Liver (tissue), 9 donors: Measurements from ENCODE around the gene IL36B. TPM values are rescaled to one million over a fixed set of nuclear protein-coding genes. Genes with fewer than 3 reads are reported as not detected.

Experiments used
- DNase-seq: peaks from one replicate; pipeline ENCODE4 v3.0.0-alpha.2; 2017; ENCODE audit warnings: low spot score
- H3K27ac ChIP-seq, 2 donors: one replicate each; pipeline ENCODE4 v1.7.0; 2013; ENCODE audit warnings: inconsistent platforms in 2 of 2, low read length in 2 of 2, control low read depth in 1 of 2, low read depth in 1 of 2, mild to moderate bottlenecking in 1 of 2
- H3K27me3 ChIP-seq, 4 donors: one replicate each; pipeline versions ENCODE4 v1.6.1 to v1.7.0; 2013; ENCODE audit warnings: low read length in 3 of 4, inconsistent platforms in 1 of 4, mild to moderate bottlenecking in 1 of 4, moderate library complexity in 1 of 4; ENCODE audit not compliant: control insufficient read depth in 4 of 4, insufficient read depth in 4 of 4
- H3K36me3 ChIP-seq, 4 donors: one replicate each; pipeline versions ENCODE4 v1.6.1 to v1.7.0; 2013; ENCODE audit warnings: low read length in 3 of 4, mild to moderate bottlenecking in 3 of 4, low read depth in 1 of 4, moderate library complexity in 1 of 4; ENCODE audit not compliant: control insufficient read depth in 4 of 4, insufficient read depth in 3 of 4
- H3K4me1 ChIP-seq, 4 donors: one replicate each; pipeline versions ENCODE4 v1.6.1 to v1.7.0; 2013; ENCODE audit warnings: low read length in 3 of 4, mild to moderate bottlenecking in 3 of 4, moderate library complexity in 1 of 4; ENCODE audit not compliant: control insufficient read depth in 4 of 4, insufficient read depth in 4 of 4
- H3K4me3 ChIP-seq, 3 donors: one replicate each; pipeline versions ENCODE4 v1.6.1 to v1.7.0; 2013; ENCODE audit warnings: low read length in 3 of 3, control low read depth in 1 of 3, low read depth in 1 of 3, mild to moderate bottlenecking in 1 of 3
- H3K9ac ChIP-seq, 2 donors: one replicate each; pipeline ENCODE4 v1.7.0; 2013; ENCODE audit warnings: low read length in 2 of 2, mild to moderate bottlenecking in 2 of 2, moderate library complexity in 2 of 2, control low read depth in 1 of 2, low read depth in 1 of 2
- H3K9me3 ChIP-seq, 4 donors: one replicate each; pipeline versions ENCODE4 v1.6.1 to v1.7.0; 2013; ENCODE audit warnings: low read length in 3 of 4; ENCODE audit not compliant: control insufficient read depth in 4 of 4
- EGR1 ChIP-seq, 2 donors: IDR thresholded peaks; 2 replicates each; pipeline ENCODE4 v1.6.1; 2016 to 2018; ENCODE audit warnings: antibody characterized with exemption in 2 of 2, low read depth in 2 of 2
- FOXA1 ChIP-seq: IDR thresholded peaks from 2 replicates; pipeline ENCODE4 v1.6.1; 2016; ENCODE audit warnings: antibody characterized with exemption
- GABPA ChIP-seq, 2 donors: IDR thresholded peaks in 1 of 2; conservative IDR thresholded peaks in 1 of 2; 2 replicates each; pipeline ENCODE4 v1.6.1; 2016; ENCODE audit warnings: antibody characterized with exemption in 2 of 2, mild to moderate bottlenecking in 1 of 2, moderate library complexity in 1 of 2
- HNF4G ChIP-seq: IDR thresholded peaks from 2 replicates; pipeline ENCODE4 v1.6.1; 2016; ENCODE audit warnings: antibody characterized with exemption
- JUND ChIP-seq, 2 donors: IDR thresholded peaks; 2 replicates each; pipeline ENCODE4 v1.6.1; 2016; ENCODE audit warnings: antibody characterized with exemption in 2 of 2
- NR2F2 ChIP-seq: IDR thresholded peaks from 2 replicates; pipeline ENCODE4 v1.6.1; 2016; ENCODE audit warnings: antibody characterized with exemption
- RAD21 ChIP-seq, 2 donors: IDR thresholded peaks; 2 replicates each; pipeline ENCODE4 v1.6.1; 2016; ENCODE audit warnings: antibody characterized with exemption in 2 of 2, mild to moderate bottlenecking in 2 of 2
- RXRA ChIP-seq, 2 donors: IDR thresholded peaks; 2 replicates each; pipeline ENCODE4 v1.6.1; 2017 to 2018; ENCODE audit warnings: antibody characterized with exemption in 2 of 2, mild to moderate bottlenecking in 1 of 2
- SP1 ChIP-seq: IDR thresholded peaks from 2 replicates; pipeline ENCODE4 v1.6.1; 2018; ENCODE audit warnings: antibody characterized with exemption, mild to moderate bottlenecking
- TAF1 ChIP-seq: conservative IDR thresholded peaks from 2 replicates; pipeline ENCODE4 v1.6.1; 2016; ENCODE audit warnings: antibody characterized with exemption, mild to moderate bottlenecking
- YY1 ChIP-seq: IDR thresholded peaks from 2 replicates; pipeline ENCODE4 v1.6.1; 2016; ENCODE audit warnings: antibody characterized with exemption, mild to moderate bottlenecking
- WGBS: extraction: QIAGEN DNeasy Blood & Tissue Kit; methylation state at CpG from one replicate; pipeline ENCODE4 v1.1.7; 2013; 5-methylcytosine and 5-hydroxymethylcytosine counted together
- polyA plus RNA-seq, 2 donors: library from polyadenylated mRNA; stranded (reverse) in 1 of 2; unstranded in 1 of 2; fragments of 200-250 nt in 1 of 2; fragments of >200 nt in 1 of 2; fragmentation: Nextera tagmentation in 1 of 2; extraction: Ambion mirVana in 1 of 2; gene quantifications; one replicate each; pipeline versions ENCODE4 v1.2.1 to v1.2.3, GENCODE V29; 2013 to 2015
- total RNA-seq, 2 donors: library from RNA; depleted of rRNA; stranded (reverse); fragments of >200 nt; gene quantifications; one replicate each; pipeline ENCODE4 v1.2.3, GENCODE V29; 2014
- TF ChIP-seq, protein P1 (sequence below): IDR thresholded peaks from 2 replicates; pipeline ENCODE4 v1.6.1; 2016; ENCODE audit warnings: antibody characterized with exemption, mild to moderate bottlenecking
- TF ChIP-seq, protein P2 (sequence below): IDR thresholded peaks from 2 replicates; pipeline ENCODE4 v1.6.1; 2016; ENCODE audit warnings: antibody characterized with exemption
- TF ChIP-seq, protein P3 (sequence below): IDR thresholded peaks from 2 replicates; pipeline ENCODE4 v1.6.1; 2016; ENCODE audit warnings: antibody characterized with exemption
- TF ChIP-seq, protein P4 (sequence below): fragments of 150-350 bp; IDR thresholded peaks from 2 replicates; pipeline ENCODE4 v1.5.1; 2017; ENCODE audit warnings: improper control_type of control experiment, low read depth, low read length; ENCODE audit not compliant: missing input control
- TF ChIP-seq, protein P5 (sequence below): IDR thresholded peaks from 2 replicates; pipeline ENCODE4 v1.6.1; 2016; ENCODE audit warnings: antibody characterized with exemption
- donor health status: healthy.
- donor health status: healthy.
- donor health status: healthy.
- donor health status: healthy.
- donor health status: healthy.

IL36B gene
- total and polyA plus RNA-seq, 4 donors, result not detected

DNA sequence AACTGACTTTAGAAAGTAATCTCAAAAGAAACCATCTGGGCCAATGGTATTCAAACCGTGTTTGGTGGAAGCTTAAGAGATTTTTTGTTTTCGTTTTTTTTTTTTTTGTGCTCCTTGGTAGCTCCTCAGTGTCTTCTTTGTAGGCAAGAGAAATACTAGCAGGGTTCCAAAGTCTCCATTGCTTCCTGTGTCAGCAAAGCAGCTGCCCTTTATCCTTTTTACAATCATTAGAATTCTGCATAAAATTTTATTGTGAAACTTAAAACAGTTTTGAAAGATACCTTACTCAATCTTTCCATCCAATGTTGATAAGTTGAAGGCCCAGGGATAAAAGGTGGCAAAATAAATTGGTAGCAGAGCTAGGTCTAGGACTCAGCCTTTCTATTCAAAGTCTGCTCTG is 15.6 kb upstream of the IL36B start:
- TF ChIP-seq TAF1 (no peak), GABPA (IDR thresholded peaks at IDR 0.05 in 1 of 2, conservative IDR thresholded peaks at IDR 0.05 in 1 of 2) (no peak), RXRA (IDR thresholded peaks at IDR 0.05) (no peak), NR2F2 (no peak), SP1 (no peak), FOXA1 (no peak), RAD21 (IDR thresholded peaks at IDR 0.05) (no peak), EGR1 (IDR thresholded peaks at IDR 0.05; ENCODE audit: low read depth in 2 of 2) (no peak)
- TF ChIP-seq, protein P1, sequence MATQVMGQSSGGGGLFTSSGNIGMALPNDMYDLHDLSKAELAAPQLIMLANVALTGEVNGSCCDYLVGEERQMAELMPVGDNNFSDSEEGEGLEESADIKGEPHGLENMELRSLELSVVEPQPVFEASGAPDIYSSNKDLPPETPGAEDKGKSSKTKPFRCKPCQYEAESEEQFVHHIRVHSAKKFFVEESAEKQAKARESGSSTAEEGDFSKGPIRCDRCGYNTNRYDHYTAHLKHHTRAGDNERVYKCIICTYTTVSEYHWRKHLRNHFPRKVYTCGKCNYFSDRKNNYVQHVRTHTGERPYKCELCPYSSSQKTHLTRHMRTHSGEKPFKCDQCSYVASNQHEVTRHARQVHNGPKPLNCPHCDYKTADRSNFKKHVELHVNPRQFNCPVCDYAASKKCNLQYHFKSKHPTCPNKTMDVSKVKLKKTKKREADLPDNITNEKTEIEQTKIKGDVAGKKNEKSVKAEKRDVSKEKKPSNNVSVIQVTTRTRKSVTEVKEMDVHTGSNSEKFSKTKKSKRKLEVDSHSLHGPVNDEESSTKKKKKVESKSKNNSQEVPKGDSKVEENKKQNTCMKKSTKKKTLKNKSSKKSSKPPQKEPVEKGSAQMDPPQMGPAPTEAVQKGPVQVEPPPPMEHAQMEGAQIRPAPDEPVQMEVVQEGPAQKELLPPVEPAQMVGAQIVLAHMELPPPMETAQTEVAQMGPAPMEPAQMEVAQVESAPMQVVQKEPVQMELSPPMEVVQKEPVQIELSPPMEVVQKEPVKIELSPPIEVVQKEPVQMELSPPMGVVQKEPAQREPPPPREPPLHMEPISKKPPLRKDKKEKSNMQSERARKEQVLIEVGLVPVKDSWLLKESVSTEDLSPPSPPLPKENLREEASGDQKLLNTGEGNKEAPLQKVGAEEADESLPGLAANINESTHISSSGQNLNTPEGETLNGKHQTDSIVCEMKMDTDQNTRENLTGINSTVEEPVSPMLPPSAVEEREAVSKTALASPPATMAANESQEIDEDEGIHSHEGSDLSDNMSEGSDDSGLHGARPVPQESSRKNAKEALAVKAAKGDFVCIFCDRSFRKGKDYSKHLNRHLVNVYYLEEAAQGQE, result no peak
- TF ChIP-seq, protein P2, sequence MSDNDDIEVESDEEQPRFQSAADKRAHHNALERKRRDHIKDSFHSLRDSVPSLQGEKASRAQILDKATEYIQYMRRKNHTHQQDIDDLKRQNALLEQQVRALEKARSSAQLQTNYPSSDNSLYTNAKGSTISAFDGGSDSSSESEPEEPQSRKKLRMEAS, result no peak
- H3K27ac ChIP-seq, result no peak overlapping the region
- no peaks in the 10 kb centered on the region for H3K27me3 ChIP-seq
- H3K9ac ChIP-seq, result no peak overlapping the region
- peaks cover 0 to 4% (median 0%) of the 10 kb centered on the region in 4 donors for H3K9me3 ChIP-seq
- no peaks in the 10 kb centered on the region for H3K36me3 ChIP-seq
- no peak overlapping the region for H3K4me3 ChIP-seq
- no peaks in the 10 kb centered on the region for H3K4me1 ChIP-seq
- DNase-seq, result no peak
- WGBS, result 86% methylated on average over 2 of the region's 2 CpGs

DNA sequence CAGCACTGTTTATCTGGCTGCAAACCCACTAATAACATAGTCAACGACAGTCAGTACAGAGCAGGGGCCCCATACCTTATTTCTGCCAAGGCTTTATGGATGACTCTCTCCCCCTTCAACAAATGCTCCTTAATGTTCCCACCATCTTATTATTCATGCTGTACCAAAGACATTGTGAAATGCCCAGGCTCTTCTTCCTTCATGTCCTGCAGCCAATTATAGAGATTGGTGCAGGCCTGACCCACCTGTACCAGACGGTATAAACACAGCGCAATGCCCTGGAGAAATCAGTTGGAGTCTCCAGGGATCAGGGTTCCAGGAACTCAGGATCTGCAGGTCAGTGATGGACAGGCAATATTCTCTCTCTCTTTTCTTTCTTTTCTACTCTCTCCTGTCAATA is 15.0 kb upstream of the IL36B start, which contains the start of gene IL1F10:
TSS of gene IL1F10 (plus strand) at position 290 of the 400 bp plus-strand sequence. CDS start 4,769 bp downstream, outside the sequence.
- Histone ChIP-seq H3K4me1 (no peaks in the 10 kb centered on the region), H3K9me3 (peaks cover 0 to 4% (median 0%) of the 10 kb centered on the region in 4 donors), H3K4me3 (no peak within 1 kb of the TSS), H3K27ac (no peak within 1 kb of the TSS), H3K36me3 (no peaks in the 10 kb centered on the region), H3K9ac (no peak within 1 kb of the TSS), H3K27me3 (no peaks in the 10 kb centered on the region)
- no peak for DNase-seq
- TF ChIP-seq RAD21 (IDR thresholded peaks at IDR 0.05), result no peak
- WGBS, result 91% methylated on average over 3 of the region's 3 CpGs

DNA sequence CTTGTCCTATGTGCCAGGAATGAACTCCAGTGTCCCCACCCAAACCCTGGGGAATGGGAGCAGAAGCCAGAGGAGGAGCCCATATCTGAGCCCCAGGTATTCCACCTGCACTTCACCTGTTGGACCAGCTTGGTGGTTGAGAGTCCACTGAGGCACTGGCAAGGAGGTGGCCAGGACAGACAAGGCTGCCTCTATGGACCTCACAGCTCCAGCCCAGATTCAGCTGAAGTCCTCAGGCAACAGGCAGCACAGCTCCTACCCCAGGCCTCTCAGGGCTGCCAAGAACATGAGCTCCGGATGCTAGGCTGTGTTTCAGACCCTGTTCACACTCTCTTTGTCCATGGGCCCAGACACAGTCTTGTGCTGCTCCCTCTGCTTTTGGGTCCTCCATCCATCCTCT is 12.2 kb upstream of the IL36B start:
- peaks cover 0 to 4% (median 0%) of the 10 kb centered on the region in 4 donors for H3K9me3 ChIP-seq
- WGBS, result 85% methylated on average over 1 of the region's 1 CpG
- no peak for DNase-seq

DNA sequence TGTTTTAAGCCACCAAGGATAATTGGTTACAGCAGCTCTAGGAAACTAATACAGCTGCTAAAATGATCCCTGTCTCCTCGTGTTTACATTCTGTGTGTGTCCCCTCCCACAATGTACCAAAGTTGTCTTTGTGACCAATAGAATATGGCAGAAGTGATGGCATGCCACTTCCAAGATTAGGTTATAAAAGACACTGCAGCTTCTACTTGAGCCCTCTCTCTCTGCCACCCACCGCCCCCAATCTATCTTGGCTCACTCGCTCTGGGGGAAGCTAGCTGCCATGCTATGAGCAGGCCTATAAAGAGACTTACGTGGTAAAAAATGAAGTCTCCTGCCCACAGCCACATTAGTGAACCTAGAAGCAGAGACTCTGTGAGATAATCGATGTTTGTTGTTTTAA is 11.6 kb upstream of the IL36B start:
- Histone ChIP-seq H3K4me1 (no peaks in the 10 kb centered on the region), H3K9ac (no peak overlapping the region), H3K36me3 (no peaks in the 10 kb centered on the region), H3K27me3 (no peaks in the 10 kb centered on the region), H3K4me3 (no peak overlapping the region), H3K9me3 (peaks cover 0 to 4% (median 0%) of the 10 kb centered on the region in 4 donors), H3K27ac (no peak overlapping the region)
- WGBS, result 89% methylated on average over 5 of the region's 5 CpGs
- DNase-seq, result no peak
- TF ChIP-seq RAD21 (IDR thresholded peaks at IDR 0.05) (no peak), JUND (IDR thresholded peaks at IDR 0.05) (no peak), NR2F2 (no peak), FOXA1 (no peak), TAF1 (no peak), HNF4G (no peak), YY1 (no peak), SP1 (no peak)
- TF ChIP-seq, protein P3, sequence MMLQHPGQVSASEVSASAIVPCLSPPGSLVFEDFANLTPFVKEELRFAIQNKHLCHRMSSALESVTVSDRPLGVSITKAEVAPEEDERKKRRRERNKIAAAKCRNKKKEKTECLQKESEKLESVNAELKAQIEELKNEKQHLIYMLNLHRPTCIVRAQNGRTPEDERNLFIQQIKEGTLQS, result no peak
- TF ChIP-seq, protein P2, result no peak
- TF ChIP-seq, protein P4, sequence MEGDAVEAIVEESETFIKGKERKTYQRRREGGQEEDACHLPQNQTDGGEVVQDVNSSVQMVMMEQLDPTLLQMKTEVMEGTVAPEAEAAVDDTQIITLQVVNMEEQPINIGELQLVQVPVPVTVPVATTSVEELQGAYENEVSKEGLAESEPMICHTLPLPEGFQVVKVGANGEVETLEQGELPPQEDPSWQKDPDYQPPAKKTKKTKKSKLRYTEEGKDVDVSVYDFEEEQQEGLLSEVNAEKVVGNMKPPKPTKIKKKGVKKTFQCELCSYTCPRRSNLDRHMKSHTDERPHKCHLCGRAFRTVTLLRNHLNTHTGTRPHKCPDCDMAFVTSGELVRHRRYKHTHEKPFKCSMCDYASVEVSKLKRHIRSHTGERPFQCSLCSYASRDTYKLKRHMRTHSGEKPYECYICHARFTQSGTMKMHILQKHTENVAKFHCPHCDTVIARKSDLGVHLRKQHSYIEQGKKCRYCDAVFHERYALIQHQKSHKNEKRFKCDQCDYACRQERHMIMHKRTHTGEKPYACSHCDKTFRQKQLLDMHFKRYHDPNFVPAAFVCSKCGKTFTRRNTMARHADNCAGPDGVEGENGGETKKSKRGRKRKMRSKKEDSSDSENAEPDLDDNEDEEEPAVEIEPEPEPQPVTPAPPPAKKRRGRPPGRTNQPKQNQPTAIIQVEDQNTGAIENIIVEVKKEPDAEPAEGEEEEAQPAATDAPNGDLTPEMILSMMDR, result no peak
- TF ChIP-seq, protein P5, sequence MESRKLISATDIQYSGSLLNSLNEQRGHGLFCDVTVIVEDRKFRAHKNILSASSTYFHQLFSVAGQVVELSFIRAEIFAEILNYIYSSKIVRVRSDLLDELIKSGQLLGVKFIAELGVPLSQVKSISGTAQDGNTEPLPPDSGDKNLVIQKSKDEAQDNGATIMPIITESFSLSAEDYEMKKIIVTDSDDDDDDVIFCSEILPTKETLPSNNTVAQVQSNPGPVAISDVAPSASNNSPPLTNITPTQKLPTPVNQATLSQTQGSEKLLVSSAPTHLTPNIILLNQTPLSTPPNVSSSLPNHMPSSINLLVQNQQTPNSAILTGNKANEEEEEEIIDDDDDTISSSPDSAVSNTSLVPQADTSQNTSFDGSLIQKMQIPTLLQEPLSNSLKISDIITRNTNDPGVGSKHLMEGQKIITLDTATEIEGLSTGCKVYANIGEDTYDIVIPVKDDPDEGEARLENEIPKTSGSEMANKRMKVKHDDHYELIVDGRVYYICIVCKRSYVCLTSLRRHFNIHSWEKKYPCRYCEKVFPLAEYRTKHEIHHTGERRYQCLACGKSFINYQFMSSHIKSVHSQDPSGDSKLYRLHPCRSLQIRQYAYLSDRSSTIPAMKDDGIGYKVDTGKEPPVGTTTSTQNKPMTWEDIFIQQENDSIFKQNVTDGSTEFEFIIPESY, result no peak

More for the DNA sequence above, 12.2 kb upstream of the IL36B start:
- H3K9ac ChIP-seq, result no peak overlapping the region
- no peaks in the 10 kb centered on the region for H3K4me1 ChIP-seq
- H3K27me3 ChIP-seq, result no peaks in the 10 kb centered on the region
- H3K36me3 ChIP-seq, result no peaks in the 10 kb centered on the region
- TF ChIP-seq YY1, result no peak
- no peak overlapping the region for H3K27ac ChIP-seq
- no peak overlapping the region for H3K4me3 ChIP-seq
